HTR-8/SVneo (cell line): ENCODE data around the gene PRDM15.

Experiments used
- DNase-seq: peaks from one replicate; pipeline ENCODE4 v3.0.0; 2011; ENCODE audit warnings: low spot score, mixed read lengths; ENCODE audit not compliant: insufficient read length
- FAIRE-seq: peaks from 2 replicates; lab custom pipeline; 2011; peaks lifted over from hg19 to GRCh38; lab: Jason Lieb, UNC

The PRDM15 gene

GRCh38 chr21:41887667-41888066, 8.5 kb upstream of the PRDM15 start:
- DNase-seq: no peak
- FAIRE-seq: no peak

- no peak for DNase-seq
- FAIRE-seq: no peak
Observed at GRCh38 chr21:41886328-41886727, 7.2 kb upstream of the PRDM15 start.

- no peak for DNase-seq
- no peak for FAIRE-seq
Observed at GRCh38 chr21:41885341-41886024, 6.3 kb upstream of the PRDM15 start.

GRCh38 chr21:41884501-41885030, 5.4 kb upstream of the PRDM15 start:
- DNase-seq (no peak), FAIRE-seq (no peak)

- no peak for FAIRE-seq
- no peak for DNase-seq
Observed at GRCh38 chr21:41883582-41883981, 4.4 kb upstream of the PRDM15 start.

GRCh38 chr21:41881051-41881450, 1.9 kb upstream of the PRDM15 start:
- FAIRE-seq (no peak), DNase-seq (no peak)

- DNase-seq (no peak), FAIRE-seq (no peak)
Observed at GRCh38 chr21:41880153-41880552, 1.0 kb upstream of the PRDM15 start.

- DNase-seq: peak; percentile 87
Observed at GRCh38 chr21:41878831-41879189, 334 bp downstream of the PRDM15 start.

GRCh38 chr21:41877901-41878830, 978 bp downstream of the PRDM15 start:
- DNase-seq: peak; percentile 14
- no peak for FAIRE-seq

More at GRCh38 chr21:41878831-41879189, 334 bp downstream of the PRDM15 start:
- FAIRE-seq: no peak

- DNase-seq: no peak
- FAIRE-seq: no peak
Observed at GRCh38 chr21:41876928-41877652, 2.1 kb downstream of the PRDM15 start.

- FAIRE-seq (no peak), DNase-seq (no peak)
Observed at GRCh38 chr21:41876396-41876795, 2.7 kb downstream of the PRDM15 start.

- FAIRE-seq: no peak
Observed at GRCh38 chr21:41875086-41875485, 4.1 kb downstream of the PRDM15 start.

GRCh38 chr21:41874611-41875010, 4.5 kb downstream of the PRDM15 start:
- DNase-seq: no peak

More at GRCh38 chr21:41875086-41875485, 4.1 kb downstream of the PRDM15 start:
- DNase-seq: no peak

GRCh38 chr21:41873426-41873825, 5.7 kb downstream of the PRDM15 start:
- no peak for DNase-seq
- no peak for FAIRE-seq

More at GRCh38 chr21:41874611-41875010, 4.5 kb downstream of the PRDM15 start:
- no peak for FAIRE-seq

GRCh38 chr21:41873005-41873404, 6.1 kb downstream of the PRDM15 start:
- FAIRE-seq (no peak), DNase-seq (no peak)

- FAIRE-seq (no peak), DNase-seq (no peak)
Observed at GRCh38 chr21:41871293-41872030, 7.7 kb downstream of the PRDM15 start.

GRCh38 chr21:41869771-41870170, 9.4 kb downstream of the PRDM15 start:
- DNase-seq (no peak), FAIRE-seq (no peak)

- DNase-seq (no peak), FAIRE-seq (no peak)
Observed at GRCh38 chr21:41868062-41868710, 11.0 kb downstream of the PRDM15 start.

- FAIRE-seq (no peak), DNase-seq (no peak)
Observed at GRCh38 chr21:41867313-41867712, 11.8 kb downstream of the PRDM15 start.
